HG02610 (cell line): ENCODE measurements around the gene DUSP2.
"Not testable (repeated sequence)": the region's sequence is repeated elsewhere in the genome, so short reads cannot be mapped to it uniquely, and the experiment has no call there.

ENCODE experiments used
- ATAC-seq: cut with Tn5 transposase; IDR thresholded peaks from one replicate; pipeline ENCODE4 v1.9.1; 2021; ENCODE audit warnings: mild to moderate bottlenecking, moderate library complexity; ENCODE audit not compliant: unreplicated experiment

DUSP2 gene

DNA sequence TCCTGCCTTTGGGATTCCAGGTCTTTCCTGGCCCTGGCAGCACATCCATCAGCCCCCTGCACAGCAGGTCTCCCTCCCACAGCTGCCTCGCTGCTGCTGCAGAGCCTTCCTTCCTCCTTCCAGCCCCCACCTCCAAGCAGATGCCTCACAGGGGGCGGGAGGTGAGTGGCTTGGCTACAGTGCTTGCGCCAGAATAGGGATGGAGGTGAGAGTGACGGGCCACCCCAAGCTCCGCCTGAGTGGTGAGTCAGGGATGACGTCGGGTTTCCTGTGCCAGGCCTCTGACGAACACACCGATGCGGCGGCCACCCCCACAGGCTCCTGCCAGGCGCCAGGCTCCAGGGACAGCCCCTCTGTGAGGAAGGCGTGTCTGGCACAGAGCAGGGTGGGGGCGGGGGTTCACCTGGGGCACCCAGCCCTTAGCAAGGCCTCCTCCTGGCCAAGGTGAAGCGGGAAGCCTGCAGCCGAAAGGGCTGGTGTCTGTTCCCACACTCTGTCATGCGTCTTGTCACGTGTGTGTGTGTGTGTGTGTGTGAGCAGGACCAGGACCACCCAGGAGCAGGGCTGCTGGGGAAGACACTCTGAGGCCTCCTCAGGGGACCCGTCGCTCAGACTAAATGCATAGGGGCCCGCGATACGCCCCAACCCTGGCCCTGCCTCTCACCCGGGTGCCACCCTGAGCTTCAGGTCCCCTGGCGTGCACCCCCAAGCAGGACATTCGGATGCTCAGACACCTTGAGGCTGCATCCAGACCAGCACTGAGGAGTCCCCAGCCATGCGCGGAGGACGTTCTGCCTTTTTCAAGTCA, 3.4 kb upstream of the DUSP2 start:
- ATAC-seq, result peak; percentile 31

DNA sequence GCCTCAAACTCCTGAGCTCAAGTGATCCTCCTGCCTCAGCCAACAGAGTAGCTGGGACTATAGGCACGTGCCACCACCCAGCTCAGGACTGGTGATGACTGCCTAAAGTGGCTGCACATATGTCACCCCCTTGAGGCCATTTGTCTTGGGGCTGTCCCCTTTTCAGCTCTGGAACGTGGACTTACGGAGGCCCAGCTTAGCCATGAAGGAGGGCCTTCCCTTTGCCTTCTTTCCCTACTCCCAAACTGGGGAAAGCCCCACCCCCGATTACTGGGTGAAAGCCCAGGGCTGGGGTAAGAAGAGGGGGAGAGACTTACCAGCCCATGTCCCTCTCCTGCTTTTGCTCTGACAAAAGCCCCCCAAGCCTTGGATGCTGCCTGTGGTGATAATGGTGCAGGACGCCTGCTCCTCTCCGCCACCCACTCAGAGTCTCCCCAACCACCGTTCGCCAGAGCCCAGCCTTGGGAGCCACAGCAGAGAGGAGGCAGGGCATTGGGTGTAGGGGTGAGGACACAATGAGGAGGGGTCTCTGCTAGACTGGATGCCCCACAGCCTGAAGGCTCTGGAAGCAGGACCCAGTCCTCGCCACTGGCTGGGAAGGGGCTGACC, 2.5 kb upstream of the DUSP2 start:
- ATAC-seq, result no peak

DNA sequence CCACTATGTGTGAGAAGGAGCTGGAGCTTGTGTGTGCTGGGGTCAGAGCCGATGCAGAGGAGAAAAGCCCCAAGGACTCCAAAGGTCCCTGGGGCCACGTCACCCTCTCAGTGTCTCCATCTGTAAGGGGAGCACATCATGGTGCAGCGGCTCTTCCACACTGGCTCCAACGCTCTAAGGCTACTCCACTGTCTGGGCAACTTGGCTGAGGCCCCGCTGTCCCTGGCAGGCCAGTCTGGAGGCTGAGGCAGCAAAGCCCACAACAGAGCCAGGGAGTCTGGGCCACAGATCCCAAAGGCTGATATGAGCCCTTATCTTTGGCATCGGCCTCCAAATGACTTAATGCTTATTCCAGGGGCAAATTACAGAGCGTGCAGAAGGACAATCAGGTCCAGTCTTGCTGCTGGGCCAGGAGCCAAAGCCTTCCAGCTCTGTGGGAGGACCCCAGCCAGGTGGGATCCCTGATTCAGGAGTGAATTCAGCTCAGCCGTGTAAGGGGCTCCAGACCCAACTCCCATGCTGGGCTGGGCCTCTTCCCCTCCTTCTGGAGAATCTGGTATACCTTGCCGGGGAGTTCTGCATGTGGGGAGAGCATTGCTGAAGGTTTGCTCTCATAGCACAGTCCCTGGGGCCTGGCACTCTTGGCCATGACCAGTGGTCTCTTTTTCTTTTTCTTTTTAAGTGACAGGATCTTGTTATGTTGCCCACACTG, 1.8 kb upstream of the DUSP2 start:
- ATAC-seq, result no peak

DNA sequence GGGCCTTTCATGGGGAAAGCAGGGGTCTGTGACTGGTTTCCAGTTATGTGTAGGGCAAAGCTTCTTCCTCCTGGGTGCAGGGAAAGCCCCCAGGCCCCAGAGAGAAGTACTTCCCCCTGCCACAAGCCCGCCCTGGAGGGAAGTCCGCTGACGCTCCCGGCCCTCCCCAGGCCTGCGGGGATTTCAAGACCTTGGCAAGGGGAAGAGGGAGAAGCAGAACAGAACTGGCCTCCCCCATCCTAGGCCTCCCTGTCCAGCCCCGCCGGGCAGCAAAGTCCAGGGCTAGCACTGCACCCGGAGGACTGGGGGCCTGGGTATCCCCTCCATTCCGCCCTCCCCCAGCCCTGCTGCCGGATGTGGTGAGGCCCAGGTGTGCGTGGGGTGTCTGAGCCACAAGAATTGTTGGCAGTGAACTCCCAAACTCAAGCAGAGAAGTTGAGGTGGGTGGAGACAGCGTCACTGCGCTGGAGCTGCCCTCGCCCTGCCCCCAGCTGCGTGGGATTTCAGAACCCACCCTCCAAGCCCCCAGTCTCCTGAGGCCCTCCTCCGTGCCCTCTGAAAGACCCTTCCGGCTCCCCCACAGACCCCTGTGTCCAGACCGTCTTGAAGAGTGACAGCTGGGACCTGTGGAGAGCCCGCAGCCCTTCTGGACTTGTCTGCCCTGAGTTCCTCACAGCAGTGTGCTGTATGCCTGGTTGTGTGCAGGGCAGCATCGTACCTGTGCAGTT, 1.1 kb upstream of the DUSP2 start:
- peak; percentile 39 for ATAC-seq

DNA sequence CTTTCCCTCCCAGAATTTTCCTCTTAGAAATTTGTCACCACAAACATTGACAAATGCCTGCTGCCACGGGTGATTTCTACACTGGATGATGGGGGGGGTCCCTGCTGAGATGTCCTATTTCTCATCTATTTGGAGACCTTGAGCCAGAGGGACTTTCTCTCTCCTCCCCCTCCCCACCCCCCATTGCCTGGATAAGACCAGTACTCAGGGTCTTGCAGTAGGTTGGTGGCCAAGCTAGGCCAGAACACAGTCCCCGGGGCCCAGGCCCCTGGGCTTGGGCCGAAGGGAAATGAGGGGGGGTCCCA, 560 bp upstream of the DUSP2 start:
- ATAC-seq, result no peak

DNA sequence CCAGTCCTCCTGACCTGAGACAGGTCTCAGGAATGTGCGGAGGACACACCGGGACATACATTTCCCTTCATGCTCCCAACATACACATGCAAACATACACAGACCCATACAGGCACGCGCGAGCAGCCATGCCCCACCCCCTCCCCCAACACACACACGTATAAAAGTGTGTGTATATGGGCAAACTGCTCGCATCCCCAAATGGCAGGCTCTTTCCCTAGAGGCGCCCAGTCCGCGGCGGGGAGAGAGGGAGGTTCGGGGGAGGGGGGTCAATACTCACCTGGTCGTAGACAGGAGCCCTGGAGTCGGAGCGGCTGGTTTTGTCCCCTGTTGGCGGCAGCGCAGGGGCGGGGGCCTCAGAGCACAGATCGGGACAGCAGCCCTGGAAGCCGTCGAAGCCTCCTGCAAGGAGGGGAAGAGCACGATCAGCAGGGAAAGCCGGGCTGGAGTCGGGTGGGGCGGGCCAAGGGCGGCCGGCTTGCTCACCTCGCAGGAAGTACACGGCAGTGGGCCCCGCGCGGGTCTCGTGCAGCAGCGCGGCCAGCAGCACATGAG, 682 bp downstream of the DUSP2 start:
- no peak for ATAC-seq

DNA sequence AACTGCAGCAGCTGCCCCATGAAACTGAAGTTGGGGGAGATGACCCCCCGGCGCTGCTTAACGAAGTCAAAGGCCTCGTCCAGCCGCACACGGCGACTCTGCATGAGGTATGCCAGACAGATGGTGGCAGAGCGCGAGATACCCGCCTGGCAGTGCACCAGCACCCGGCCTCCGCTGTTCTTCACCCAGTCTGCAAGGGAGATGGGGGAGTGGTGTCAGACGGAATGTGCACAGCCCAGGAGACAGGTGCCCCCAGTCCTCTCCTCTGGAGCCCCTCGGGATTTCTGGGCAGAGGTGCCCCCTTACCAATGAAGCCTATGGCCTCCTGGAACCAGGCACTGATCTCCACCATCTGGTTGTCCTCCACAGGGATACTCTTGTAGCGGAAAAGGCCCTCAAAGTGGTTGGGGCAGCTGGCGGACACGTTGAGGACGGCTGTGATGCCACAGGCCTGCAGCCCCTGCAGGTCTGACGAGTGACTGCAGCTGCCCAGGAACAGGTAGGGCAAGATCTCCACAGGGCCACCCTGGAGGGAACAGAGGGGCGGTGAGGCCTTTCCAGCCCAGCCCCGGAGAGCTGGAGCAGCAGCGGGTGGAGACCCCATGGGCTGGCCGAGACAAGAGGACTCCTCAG, 1.3 kb downstream of the DUSP2 start:
- no peak for ATAC-seq

DNA sequence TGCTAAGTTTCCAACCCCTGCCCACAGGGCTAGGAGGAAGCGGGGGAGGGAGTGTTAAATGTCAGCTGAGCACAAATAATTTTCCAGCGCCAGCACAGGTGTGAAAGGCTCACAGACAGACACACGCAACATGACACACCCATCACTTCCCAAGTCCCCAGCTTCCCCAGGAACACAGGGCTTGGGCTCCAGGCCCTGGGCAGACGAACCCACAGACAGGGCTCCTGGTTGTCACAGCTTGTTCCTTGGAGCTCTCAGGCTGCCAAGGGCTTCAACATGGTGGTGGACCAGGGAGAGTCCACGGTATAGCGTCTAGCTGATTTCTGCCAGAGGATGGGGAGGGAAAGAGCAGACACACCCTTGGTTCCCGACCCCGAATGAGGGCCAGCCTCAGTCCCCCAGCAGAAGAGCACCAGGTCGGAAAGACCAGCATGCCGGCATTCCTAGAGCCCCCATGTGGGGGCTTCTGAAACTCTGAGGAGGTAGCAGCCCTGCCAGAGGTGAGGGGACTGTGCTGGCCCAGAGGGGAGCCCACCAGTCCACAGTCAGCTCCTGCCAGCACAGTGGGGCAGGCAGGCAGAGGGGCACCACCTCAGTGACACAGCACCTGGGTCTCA, 1.9 kb downstream of the DUSP2 start:
- no peak for ATAC-seq

DNA sequence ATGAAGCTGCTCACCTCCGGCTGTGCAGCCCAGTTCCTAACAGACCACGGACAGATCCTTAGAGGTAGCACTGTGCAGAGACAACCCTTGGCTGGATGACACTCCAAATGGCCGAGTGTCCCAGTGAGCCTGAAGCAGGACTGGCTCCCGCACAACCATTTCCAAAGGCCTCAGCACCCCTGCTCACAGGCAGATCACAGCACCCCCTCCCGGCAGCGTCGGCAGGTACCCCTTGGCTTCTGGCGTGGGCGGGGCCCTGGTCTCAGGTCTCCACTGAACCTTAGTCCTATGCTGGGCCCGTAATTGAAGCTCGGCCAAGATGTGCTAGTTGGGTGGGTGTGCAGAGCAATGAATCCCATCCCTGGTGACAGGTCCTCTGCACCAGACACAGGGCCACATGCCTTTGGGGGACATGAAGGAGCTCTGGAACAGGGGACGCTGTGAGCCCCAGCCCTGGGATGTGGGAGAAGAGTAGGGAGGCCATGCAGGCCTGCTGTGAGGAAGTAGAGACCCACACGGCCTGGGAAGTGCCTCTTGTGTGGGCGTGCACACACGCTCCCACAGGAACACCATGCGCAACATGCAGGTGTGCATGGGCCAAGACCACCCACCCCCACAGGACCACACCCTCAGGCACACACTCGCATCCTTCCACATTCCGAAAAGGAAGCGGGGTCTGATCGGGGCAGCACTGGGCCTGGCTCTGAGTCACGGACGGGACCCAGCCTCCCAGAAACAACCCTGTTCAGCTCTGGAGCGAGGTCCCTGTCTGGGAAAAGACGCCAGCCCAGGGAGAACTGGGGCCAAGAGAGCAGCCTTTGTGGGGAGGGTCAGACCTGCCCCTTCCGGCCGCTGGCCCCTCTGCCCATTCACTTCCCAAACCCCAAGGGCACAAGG, 2.8 kb downstream of the DUSP2 start:
- ATAC-seq, result no peak

DNA sequence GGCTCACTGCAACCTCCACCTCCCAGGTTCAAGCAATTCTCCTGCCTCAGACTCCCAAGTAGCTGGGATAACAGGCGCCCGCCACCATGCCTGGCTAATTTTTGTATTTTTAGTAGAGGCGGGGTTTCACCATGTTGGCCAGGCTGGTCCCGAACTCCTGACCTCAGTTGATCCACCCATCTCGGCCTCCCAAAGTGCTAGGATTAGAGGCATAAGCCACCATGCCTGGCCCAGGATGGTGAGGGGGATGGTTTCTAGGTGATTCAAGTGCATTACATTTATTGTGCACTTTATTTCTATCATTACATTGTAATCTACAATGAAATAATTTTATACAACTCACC, 3.6 kb downstream of the DUSP2 start:
- not testable (repeated sequence) for ATAC-seq

DNA sequence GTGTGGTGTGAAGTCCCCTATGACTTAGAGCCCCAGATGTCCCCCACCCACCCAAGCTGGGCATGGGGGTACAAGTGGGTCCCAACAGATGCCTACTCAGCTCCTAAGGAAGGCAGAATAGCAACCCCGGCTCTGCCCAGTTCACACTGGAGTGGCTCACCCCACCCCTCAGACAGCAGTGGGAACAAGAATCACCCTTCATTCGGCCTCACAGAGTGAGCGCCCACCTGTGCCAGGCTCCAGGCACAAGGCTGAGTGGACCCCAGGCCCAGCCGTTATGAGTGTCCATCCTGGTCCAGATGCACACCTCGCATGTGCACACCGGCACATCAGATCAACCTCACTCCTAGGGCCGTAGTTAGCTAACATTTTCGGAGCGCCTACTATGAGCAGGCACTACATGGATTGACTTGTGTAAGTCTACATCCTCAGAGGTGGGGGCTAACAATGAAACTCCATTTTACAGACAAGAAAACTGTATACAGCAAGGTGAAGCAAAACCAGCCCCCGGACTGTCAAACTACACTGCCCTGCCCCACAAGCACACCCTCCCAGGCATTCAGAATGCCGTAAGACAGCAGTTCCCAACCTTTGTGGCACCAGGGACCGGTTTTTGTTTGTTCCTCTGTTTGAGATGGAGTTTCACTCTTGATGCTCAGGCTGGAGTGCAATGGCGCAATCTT, 4.2 kb downstream of the DUSP2 start:
- no peak for ATAC-seq

DNA sequence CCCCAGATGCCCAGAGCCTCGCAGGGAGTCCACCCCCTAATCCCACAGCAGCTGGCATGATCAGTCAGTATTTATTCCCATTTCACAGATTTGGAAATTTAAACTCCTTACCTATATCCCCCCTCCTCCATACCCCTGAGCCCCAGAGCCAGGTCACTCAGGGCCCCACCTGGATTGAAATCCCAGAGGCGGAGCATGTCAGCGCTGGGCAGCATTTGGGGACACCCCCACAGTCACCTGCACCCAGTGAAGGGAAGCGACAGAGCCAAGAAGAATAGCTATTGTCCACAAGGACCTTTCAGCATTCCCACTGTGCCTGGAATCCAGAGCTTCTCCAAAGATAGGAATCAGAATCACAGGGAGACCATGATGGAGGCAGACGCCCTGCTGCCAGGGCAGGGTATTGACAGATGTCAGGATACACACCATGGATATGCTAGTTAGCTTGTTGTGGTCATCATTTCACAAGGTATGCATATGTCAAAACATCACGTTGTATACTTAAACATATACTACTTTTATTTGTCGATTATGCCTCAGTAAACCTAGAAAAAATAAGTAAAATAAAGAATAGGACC, 6.0 kb downstream of the DUSP2 start:
- ATAC-seq, result no peak

DNA sequence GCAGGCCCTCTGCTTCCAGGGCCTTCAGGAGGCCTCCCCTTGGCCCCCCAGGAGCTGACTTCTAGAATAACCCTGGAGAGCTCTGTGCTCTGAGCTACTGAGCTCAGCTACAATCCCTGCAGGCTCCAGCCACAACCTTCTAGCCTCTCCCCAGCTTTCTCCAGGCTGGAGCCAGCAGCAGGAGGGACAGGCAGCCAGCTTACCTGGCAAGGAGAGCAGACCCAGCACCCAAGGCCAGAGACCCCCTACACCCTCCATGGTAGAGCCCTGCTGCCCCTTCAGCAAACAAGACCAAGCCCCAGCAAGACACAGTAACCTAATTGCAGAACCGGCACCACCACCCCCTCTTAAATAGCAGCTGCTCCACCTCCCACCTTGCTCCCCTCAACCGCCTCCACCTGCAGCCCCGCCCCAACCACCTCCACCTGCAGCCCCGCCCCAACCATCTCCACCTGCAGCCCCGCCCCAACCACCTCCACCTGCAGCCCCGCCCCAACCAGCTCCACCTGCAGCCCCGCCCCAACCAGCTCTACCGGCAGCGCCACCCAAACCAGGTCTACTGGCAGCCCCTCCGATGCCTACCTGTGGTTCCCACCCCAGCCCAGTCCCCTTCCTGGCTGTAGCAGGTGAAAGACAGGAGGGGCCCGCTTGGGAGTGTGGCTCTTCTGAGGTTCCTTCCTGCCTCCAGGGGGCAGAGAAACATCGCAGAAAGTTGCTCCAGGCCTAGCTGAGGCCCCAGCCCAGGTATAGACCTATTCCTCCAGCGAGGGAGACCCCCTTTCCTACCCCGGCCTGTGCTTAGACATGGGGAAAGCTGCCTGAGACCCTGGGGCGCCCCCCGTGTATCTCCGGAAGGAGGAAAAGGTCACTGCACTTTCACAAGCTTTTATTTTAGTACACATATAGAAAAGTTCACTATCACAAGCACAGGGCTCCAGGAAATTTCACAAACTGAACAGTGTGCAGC, 6.8 kb downstream of the DUSP2 start, which contains the start of gene ASTL:
Gene ASTL (minus strand): TSS at position 324 of the 967 bp plus-strand sequence. CDS start 66 bp downstream, at position 258.
- ATAC-seq, result peak; percentile 35

DNA sequence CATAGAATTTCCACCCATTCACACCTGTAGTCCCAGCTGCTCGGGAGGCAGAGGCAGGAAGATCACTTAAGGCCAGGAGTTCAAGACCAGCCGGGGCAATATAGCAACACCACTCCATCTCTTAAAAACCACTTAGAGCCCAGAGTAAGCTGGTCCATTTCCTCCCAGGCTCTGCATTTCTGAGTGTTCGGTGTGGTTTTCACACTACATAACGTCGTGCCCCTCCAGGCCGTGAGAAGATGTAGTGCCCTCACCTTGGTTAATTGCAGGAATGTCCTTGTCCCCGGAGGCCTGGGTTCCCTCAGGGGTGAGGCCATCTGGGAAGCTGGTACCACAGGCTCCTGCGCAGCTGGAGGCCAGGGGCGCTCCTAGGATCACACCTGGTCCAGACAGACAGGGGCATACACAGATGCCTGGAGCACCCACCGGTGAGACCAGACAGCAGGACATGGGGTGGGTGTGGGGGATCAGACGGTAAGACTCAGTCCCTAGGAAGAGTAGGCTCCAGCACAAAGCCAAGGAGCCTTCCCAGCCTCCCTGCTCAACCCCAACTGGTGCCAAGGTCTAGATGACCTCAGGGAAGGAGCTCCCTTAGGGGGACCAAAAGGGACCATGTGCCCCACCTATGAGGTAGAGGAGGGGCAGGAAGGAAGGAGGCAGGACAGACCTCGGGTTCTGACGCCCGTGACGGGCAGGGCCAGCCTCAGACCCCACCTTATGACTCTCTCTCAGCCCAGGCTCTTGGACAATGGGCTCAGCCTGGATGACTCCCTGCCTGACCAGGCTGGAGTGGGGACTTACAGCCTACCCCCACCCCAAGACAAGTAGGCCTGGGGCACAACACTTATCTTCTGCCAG, 7.7 kb downstream of the DUSP2 start:
- no peak for ATAC-seq

DNA sequence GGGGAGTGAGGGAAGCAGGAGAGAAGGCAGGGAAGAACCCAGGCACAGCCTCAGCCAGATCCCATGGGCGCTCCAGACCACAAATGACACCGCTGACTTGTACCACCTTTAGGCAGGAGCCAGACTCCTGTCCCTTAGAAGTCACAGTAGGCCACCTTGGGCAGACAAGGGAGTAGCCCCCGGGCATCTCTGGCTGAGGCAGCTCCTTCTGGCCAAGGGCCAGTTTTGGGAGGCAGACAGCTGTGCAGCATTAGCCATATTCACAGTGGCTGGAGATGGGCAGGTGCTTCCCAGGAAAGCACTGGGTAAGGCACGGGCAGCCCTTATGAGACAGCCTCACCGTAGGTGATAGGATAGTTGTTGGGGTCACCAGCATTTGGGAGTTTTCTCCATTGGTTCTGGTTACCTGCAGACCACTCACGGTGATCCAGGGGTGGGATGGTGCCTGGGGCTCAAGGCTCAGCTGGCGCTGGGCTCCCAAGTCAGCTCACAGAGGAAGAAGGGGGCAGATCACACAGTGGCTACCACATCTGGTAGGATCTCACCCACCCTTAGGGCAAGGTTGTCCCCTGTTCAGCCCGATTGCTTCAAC, 9.0 kb downstream of the DUSP2 start:
- ATAC-seq, result no peak

DNA sequence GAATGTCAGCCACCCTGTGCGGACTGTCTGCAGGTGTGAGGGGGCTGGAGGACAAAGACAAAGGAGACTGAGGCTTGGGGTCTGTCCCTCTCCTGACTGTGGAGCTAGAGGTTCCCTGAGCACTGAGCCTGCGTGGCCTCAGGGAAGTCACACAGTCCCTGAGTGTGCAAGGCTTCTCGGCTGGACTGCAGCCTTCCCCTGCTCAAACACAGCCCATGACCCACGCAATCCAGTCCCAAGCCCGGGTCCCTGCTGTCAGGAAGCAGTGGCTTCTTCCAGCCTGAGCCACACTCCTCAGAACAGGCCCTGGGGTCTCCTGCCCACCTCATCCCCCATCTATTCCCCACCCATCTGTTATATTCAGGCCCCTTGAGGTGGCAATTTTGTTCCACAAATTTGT, 9.6 kb downstream of the DUSP2 start:
- ATAC-seq, result no peak
